DMS 273 (cell line): ENCODE data around the gene EXOC4.

ENCODE experiments used
- DNase-seq: peaks from one replicate; lab custom pipeline; 2025; ENCODE audit not compliant: unreplicated experiment; lab: John Stamatoyannopoulos, UW

Gene EXOC4

DNA sequence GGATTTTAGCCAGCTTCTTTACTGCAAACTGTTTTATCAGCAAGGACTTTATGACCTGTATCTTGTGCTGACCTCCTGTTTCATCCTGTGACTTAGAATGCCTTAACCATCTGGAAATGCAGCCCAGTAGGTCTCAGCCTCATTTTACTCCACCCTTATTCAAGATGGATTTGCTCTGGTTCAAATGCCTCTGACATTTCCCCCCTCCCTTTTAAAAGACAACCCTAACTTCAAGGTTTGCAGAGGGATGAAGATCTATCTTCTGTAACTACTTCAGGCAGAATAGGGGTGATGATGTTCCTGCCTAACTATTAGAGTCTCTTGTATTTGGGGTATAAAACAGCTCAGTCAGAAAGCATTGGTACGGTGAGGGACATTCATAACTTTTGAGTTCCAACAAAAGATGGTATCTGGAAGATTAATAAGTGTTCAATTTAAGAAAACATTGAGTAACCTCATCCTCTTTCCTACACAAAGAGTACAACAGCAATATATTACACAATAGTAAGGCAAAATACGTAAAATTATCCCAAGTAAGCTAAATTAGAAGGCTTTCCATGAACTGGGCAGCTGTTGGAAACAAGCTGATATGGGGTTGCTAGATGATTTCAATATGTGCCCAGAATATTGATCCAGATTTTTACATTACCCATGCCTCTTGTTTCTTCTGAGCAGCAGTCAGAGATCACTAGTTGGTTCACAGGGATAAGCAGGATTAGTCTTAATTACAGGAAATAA lies 834.3 kb downstream of the EXOC4 start:
- no peak for DNase-seq

DNA sequence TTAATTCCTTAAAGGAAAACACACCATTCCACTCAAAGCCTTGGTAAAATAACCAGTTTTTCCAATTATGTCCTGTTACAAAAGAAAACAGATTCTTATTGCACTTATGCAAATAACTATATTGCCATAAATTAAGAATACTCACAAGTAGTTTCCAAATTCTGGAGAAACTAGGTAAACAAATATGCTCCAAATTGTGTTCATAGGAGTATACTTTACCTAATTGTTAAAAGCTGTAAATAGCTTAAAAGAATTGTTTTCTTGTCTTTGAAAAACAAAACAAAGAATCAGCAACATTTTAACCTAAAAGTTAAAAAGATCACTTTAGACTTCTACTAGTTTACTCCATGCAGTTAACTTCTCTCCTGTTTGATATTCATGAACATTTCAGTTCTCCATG lies 835.3 kb downstream of the EXOC4 start:
- no peak for DNase-seq

DNA sequence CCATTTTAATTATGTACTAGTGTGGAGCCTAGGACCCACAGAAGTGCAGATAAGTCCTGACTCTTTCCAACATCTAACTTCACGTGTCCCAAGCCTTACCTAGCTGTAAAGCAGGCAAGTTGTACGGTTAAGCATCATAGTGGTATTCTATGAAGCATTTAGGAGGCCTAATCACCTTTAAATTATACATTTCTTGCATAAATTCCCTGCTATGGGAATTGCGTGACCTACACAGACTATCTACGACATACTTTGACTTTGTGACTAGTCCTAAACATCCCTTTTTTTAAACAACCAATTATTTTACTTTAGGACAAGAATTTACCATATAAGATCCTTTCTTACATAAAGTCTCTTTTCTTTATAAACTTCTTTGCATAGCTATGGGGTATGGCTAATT lies 836.6 kb downstream of the EXOC4 start:
- DNase-seq: peak; percentile 31

DNA sequence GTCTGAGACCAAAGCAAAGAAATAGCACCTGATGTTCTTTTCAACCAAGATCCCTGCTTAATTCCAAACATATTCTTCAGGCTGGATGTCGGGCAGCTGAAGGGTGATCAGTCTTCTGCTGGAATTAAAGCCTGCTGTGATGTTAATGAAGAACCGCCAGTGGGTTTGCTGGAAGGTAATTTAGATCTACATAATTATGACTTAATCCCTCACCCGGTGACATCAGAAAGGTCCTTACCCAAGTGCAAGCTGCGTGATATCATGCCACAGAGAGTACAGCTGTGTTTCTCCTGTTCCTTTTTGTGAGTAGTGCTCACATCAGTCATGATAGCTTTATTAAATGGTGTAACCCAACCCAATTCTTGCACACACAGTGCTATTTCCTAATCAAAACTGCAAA lies 845.2 kb downstream of the EXOC4 start:
- DNase-seq: no peak

DNA sequence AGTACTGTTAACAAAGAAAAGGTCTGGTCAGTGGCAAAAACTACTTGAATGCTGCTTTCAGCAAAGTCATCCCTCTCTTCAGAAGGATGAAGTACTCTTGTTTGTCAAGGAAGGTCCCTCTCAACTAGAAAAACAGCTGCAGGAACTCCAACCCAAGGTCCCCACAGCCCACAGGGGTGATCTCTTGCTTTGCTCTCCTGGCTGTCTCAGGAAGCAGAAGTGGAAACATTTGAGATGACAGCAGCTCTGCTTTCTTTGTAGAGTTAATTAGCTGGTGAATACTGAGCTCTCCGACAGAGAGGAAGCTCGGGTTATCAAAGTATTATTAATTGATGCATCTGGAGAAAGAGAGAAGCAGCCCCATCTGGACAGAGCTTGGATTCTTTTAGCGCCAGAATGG lies 848.8 kb downstream of the EXOC4 start:
- peak; percentile 70 for DNase-seq

DNA sequence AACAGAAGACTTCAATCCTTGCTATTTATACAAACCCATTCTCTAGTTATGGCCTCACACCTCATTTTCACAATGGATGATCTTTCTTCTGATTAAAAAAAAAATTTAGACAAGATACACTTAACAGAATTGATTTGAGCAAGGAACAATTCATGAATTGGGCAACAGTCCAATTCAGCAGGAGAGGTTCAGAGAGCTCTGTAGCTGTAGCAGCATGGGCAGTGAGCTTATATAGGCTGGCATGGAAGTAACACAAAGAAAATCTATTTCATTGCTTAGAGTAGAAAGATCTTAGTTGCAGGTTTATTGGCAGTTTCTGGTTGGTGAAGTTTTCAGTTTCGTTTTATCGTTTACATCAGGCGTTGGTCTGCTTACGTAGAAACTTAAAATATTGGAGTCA lies 851.3 kb downstream of the EXOC4 start:
- DNase-seq: peak; percentile 28

DNA sequence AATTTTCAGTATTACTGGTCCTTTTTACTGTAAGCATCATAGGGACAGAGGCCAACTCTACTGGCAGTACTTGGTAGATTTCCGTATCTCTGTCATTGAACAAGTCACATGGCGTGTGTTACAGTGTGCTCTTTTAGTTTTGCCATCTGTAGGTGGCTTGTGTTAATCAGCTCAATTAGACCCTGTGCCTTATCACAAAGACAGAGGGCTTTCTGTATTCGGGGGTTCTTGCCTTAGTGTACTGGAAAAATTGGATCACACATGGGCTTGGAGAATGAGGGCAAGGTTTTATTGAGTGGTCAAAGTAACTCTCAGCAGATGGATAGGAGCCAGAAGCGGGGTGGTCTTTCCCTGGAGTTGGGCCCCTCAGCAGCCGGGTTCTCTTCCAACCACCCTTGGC lies 853.0 kb downstream of the EXOC4 start:
- DNase-seq: peak; percentile 15

DNA sequence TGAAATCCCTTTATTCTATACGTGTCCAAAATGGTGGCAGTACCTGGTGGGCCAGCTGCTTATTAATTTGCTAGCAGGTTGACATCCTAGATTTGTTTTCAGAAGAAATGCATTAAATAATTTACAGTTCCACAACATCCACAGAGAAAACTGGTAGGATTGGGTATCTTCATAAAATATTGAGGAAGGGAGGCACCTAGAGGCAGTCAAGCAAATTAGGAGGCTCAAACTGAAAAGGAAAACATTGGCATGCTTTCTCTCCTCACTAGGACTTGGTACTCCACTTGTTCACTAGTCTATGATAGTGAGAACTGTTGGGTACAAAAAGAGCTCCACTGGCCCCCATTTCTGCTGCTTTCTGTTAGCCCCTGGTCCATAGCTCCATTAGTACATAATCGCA lies 855.9 kb downstream of the EXOC4 start:
- no peak for DNase-seq

DNA sequence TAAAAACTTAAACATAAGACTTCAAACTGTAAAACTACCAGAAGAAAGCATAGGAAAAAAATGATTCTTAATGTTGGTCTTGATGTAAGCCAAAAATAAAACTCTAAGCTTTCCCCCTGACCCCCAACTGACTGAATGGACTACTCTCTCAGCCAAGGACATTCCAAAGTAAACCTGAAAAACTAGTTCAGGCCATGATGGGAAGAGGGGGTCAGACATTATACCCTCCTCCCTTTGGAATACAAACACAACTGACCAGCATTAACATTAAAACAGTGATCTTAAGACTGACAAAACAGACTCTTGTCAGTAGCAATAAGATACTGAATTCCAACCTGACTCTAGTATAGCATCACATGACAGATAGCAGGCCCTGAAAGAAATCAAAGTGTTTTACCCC lies 860.8 kb downstream of the EXOC4 start:
- no peak for DNase-seq

DNA sequence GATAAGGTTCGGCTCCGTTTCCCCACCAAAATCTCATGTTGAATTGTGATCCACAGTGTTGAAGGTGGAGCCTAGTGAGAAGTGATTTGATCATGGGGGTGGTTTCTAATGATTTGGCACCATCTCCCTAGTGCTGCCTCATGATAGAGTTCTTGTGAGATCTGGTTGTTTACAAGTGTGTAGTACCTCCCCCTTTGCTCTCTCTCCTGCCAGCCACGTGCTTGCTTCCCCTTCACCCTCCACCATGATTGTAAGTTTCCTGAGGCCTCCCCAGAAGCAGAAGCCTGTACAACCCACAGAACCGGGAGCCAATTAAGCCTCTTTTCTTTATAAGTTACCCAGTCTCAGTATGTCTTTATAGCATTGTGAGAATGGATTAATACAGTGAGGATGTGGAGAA lies 862.1 kb downstream of the EXOC4 start:
- no peak for DNase-seq
